Activated CD4-positive, CD25-positive, alpha-beta regulatory T cell treated with anti-CD3 and anti-CD28 coated beads, Interleukin-2, amount 50 U/mL, for 24 hours (primary cell): ENCODE measurements around the gene LSR.

ENCODE experiments used
- ATAC-seq, 2 donors: fragments of 150-1000 bp; cut with Tn5 transposase; one replicate each; pipeline ENCODE4 v1.10.0; 2021; ENCODE audit warnings: mild to moderate bottlenecking in 1 of 2, moderate library complexity in 1 of 2

The LSR gene

GRCh38 chr19:35305181-35305580, 56.4 kb downstream of the LSR start:
- no peak for ATAC-seq

GRCh38 chr19:35306473-35307246, 57.9 kb downstream of the LSR start:
- ATAC-seq: no peak

GRCh38 chr19:35307931-35308330, 59.1 kb downstream of the LSR start:
- ATAC-seq: no peak

DNA sequence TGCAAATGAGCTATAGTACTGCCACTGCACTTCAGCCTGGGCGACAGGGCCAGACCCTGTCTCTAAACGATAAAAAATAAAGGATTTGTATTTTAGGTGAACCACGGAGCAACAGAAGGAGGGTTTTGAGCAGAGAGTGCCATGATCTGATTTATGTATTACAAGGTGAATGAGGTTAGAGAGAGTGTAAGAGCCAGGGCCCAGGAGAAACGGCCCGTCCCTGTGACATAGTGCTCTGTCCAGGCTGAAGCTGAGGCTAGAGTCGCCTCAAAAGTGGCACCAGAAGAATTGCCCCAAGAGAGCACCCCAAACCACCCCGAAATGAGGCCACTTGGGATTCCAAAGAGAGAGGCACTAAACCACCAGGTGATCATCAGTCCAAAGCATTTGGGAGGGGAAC, 60.1 kb downstream of the LSR start:
- no peak for ATAC-seq

DNA sequence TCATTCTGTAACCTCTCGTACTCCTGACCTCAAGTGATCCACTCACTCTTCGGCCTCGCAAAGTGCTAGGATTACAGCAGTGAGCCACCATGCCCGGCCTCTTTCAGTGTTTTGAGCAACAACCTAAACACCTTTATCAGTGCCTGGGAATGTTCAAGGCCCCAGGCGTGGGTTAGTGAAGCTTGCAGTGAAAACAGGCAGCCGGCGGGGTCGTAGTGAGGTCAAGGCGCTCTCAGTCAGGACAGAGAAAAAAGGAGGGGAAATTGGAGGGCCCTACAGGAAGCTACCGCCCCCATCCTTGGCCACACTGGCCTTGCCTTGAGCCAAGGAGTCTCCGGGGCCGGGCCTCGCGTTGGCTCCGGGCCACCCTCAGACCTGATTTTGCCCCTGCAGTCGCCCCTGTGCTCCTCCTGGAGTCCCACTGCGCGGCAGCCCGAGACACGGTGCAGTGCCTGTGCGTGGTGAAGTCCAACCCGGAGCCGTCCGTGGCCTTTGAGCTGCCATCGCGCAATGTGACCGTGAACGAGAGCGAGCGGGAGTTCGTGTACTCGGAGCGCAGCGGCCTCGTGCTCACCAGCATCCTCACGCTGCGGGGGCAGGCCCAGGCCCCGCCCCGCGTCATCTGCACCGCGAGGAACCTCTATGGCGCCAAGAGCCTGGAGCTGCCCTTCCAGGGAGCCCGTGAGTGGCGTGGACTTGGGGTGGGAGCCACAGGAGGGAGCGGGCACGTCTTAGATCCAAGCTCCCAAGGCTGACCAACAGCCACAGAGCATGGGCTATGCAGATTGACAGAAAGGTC, 60.9 kb downstream of the LSR start:
- ATAC-seq: no peak

DNA sequence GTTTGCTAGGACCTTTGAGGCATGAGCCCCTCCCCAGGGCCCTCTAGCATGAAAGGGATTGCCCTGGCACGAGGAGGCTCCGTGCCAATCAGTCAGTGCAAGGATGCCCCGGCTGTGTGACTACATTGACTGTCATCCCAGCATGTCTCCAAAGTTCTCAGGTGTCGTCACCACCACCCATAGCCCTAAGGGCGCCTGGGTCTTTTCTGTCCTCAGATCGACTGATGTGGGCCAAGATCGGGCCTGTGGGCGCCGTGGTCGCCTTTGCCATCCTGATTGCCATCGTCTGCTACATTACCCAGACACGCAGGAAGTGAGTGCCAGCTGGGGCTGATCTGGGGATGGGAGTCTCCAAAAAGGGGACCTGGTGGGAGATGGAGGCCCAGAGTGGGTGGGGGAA, 61.5 kb downstream of the LSR start:
- ATAC-seq: no peak

GRCh38 chr19:35310811-35311465, 62.1 kb downstream of the LSR start:
- no peak for ATAC-seq

- ATAC-seq: no peak
These were observed 63.3 kb downstream of the LSR start for GRCh38 chr19:35311901-35312665.

DNA sequence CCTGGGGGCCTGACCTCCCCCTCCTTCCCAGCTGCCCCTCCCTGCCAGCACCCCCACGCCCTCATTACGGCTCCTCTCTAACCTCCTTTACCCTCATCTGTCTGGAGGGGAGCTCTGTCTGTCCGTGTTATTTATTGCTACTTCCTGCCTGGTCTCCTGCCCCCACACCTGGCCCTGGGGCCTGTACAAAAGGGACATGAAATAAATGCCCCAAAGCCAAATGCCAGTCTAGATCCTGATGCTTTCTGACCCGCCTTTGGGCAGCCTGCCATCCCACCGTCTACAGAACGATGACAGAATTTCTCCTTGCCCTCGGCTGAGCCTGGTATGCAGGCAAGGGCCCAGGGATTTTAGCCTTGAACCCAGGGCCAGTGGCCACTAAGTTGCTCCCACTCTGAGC, 64.8 kb downstream of the LSR start:
- no peak for ATAC-seq

- no peak for ATAC-seq
These were observed 65.2 kb downstream of the LSR start for GRCh38 chr19:35314031-35314430.

DNA sequence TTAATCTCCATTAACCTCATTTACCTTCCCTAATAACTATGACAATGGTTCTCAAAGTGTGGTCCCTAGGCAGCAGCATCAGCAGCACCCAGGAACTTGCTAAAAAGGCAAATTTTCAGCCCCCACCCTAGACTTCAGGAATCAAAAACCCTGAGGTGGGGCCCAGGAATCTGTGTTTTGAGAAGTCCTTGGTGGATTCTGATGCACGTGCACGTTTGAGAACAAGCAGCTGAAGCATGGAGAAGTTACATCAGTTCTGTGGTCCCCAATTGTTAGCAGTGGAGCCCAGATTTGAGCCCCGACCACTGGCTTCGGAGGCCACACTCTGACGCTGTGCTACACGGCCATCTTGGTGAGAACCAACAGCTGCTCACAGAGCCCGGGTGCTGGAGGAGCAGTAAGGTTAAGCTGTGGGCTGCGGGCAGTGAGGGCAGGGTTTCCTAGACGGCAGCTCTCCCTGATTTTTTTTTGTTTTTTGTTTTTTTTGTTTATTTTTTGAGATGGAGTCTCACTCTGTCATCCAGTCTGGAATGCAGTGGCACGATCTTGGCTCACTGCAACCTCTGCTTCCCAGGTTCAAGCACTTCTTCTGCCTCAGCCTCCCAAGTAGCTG, 66.2 kb downstream of the LSR start:
- ATAC-seq: no peak

DNA sequence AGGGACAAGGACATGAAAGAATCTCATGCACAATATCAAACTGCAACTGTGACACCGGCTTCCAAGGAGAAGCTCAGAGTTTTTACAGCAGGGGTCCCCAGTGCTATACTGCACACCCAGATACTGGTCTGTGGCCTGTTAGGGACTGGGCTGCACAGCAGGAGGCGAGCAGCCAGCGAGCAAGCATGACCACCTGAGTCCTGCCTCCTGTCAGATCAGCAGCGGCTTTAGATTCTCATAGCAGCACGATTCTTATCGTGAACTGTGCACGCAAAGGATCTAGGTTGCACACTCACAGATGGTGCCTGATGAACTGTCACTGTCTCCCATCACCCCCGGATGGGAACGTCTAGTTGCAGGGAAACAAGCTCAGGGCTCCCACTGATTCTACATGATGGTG, 67.1 kb downstream of the LSR start:
- no peak for ATAC-seq

DNA sequence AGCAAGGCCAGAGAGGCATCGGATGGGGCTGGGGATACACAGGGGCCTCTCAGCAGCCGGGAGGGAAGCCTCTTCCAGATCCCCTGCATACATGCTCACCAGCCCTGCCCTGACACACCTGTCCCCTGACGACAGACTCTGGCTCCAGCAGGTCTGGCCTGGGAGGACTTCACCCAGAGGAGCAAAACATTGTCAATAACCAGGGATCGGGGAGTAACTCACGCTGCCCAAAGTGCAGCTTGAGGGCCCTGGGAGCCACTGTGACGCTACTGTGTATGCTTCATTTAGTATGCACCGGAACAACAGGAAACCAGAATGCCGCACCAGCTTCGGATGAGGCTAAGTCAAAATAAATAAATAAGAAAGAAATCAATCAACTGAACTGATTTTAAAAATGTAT, 67.8 kb downstream of the LSR start:
- ATAC-seq: no peak
